Uterus (tissue), 4 donors: ENCODE measurements around the gene PSMD5. TPM values are rescaled to one million over a fixed set of nuclear protein-coding genes. Genes with fewer than 3 reads are reported as not detected.

Source experiments
- DNase-seq, 2 donors: peaks; one replicate each; pipeline ENCODE4 v3.0.0-alpha.2; 2019 to 2020
- H3K27ac ChIP-seq, 2 donors: fragments of 200-600 bp; sonication (generic); 1 replicate in 1 of 2; 2 replicates in 1 of 2; pipeline ENCODE4 v1.5.1; 2016 to 2018
- H3K27me3 ChIP-seq, 2 donors: fragments of 200-600 bp; sonication (generic); one replicate each; pipeline ENCODE4 v1.5.1; 2018 to 2019; ENCODE audit warnings: control low read depth in 1 of 2
- H3K36me3 ChIP-seq, 2 donors: fragments of 200-600 bp; sonication (generic); one replicate each; pipeline ENCODE4 v1.5.1; 2019; ENCODE audit warnings: control low read depth in 1 of 2
- H3K4me1 ChIP-seq, 2 donors: fragments of 200-600 bp; sonication (generic); one replicate each; pipeline ENCODE4 v1.5.1; 2018 to 2019; ENCODE audit warnings: control low read depth in 1 of 2
- H3K4me3 ChIP-seq, 2 donors: fragments of 200-600 bp; sonication (generic); 1 replicate in 1 of 2; 2 replicates in 1 of 2; pipeline ENCODE4 v1.5.1; 2018 to 2019; ENCODE audit warnings: mild to moderate bottlenecking in 1 of 2
- H3K9me3 ChIP-seq, 2 donors: fragments of 200-600 bp; sonication (generic); one replicate each; pipeline ENCODE4 v1.5.1; 2019; ENCODE audit warnings: control low read depth in 1 of 2
- POLR2A ChIP-seq, 2 donors: fragments of 450-650 bp; IDR thresholded peaks; one replicate each; pipeline ENCODE4 v1.6.1; 2016; ENCODE audit warnings: antibody characterized with exemption in 2 of 2, mild to moderate bottlenecking in 1 of 2, moderate library complexity in 1 of 2
- intact Hi-C: fragments of 100-400 bp; cut with DNase I; formaldehyde crosslinking; loops from one replicate; pipeline ENCODE4 v1.15.1; 2023; ENCODE audit warnings: low total_unique reads
- total RNA-seq, 4 donors: library from RNA; depleted of rRNA in 3 of 4; stranded (reverse); fragments of >200 nt in 3 of 4; gene quantifications; one replicate each; pipeline versions ENCODE4 v1.1.0 to v1.2.4, GENCODE V29; 2014 to 2023
- TF ChIP-seq, protein P1 (sequence below), 4 experiments: fragments of 200-600 bp in 2 of 4; fragments of 450-650 bp in 2 of 4; sonication (generic) in 2 of 4; IDR thresholded peaks; one replicate each; pipeline ENCODE4 v1.5.1; 2016 to 2019; ENCODE audit warnings: antibody characterized with exemption in 4 of 4, mild to moderate bottlenecking in 2 of 4, moderate library complexity in 1 of 4
- donor health status: DM: yes; HTN: yes; CAD: no.

PSMD5 gene
- total RNA-seq, 4 donors from 2014 or later, result 20.9 to 181 (median 49.0) TPM

GRCh38 chr9:120801441-120801840 is 41.3 kb downstream of the PSMD5 start:
- no peak for DNase-seq
- no peaks in the 10 kb centered on the region for H3K4me1 ChIP-seq
- H3K36me3 ChIP-seq, result no peaks in the 10 kb centered on the region
- H3K27me3 ChIP-seq, result no peaks in the 10 kb centered on the region
- H3K9me3 ChIP-seq, result no peaks in the 10 kb centered on the region
- no peak overlapping the region for H3K4me3 ChIP-seq
- intact Hi-C loops, result no loop called here
- TF ChIP-seq POLR2A (IDR thresholded peaks at IDR 0.05), result no peak
- TF ChIP-seq, protein P1, sequence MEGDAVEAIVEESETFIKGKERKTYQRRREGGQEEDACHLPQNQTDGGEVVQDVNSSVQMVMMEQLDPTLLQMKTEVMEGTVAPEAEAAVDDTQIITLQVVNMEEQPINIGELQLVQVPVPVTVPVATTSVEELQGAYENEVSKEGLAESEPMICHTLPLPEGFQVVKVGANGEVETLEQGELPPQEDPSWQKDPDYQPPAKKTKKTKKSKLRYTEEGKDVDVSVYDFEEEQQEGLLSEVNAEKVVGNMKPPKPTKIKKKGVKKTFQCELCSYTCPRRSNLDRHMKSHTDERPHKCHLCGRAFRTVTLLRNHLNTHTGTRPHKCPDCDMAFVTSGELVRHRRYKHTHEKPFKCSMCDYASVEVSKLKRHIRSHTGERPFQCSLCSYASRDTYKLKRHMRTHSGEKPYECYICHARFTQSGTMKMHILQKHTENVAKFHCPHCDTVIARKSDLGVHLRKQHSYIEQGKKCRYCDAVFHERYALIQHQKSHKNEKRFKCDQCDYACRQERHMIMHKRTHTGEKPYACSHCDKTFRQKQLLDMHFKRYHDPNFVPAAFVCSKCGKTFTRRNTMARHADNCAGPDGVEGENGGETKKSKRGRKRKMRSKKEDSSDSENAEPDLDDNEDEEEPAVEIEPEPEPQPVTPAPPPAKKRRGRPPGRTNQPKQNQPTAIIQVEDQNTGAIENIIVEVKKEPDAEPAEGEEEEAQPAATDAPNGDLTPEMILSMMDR (IDR thresholded peaks at IDR 0.05), result no peak
- H3K27ac ChIP-seq, result no peak overlapping the region

GRCh38 chr9:120792898-120793765 is 49.6 kb downstream of the PSMD5 start, which contains the start of gene FBXW2:
FBXW2 (minus strand) TSS chr9:120793416; CDS start chr9:120788258, 5,158 bp downstream.
- peak; percentile 87 to 89 for DNase-seq
- Histone ChIP-seq H3K27me3 (no peaks in the 10 kb centered on the region), H3K27ac (peak within 1 kb of the TSS; percentile 79 to 85), H3K4me1 (peaks cover 6 to 9% of the 10 kb centered on the region in 2 donors), H3K9me3 (no peaks in the 10 kb centered on the region), H3K4me3 (peak within 1 kb of the TSS; percentile 91 to 92), H3K36me3 (no peaks in the 10 kb centered on the region)
- TF ChIP-seq, protein P1 (IDR thresholded peaks at IDR 0.05), result peak in 3 of 4 experiments; percentile 9 to 39 (median 10)
- peak; percentile 51 to 88 for TF ChIP-seq POLR2A (IDR thresholded peaks at IDR 0.05)
- intact Hi-C loops, result no loop called here

DNA sequence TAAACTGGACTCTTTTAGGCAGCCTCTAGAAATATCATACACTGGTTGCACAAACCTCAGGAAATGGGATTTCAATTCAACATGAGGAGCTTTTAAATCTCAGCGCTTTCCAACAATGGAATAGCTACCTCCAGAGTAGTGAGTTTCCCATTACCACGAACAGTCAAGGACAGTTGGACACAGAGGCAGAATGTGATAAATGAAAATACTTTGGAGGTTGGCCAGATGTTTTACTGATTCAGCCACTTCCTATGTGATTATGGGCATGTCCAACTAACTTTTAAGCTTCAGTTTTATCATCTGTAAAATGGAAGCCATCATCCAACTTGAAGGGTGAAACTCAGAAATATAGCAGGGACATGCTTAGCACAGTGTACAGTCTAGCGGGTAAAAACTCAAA is 51.6 kb downstream of the PSMD5 start:
- no peaks in the 10 kb centered on the region for H3K36me3 ChIP-seq
- no peak for DNase-seq
- no peak overlapping the region for H3K27ac ChIP-seq
- intact Hi-C loops, result no loop called here
- TF ChIP-seq, protein P1 (IDR thresholded peaks at IDR 0.05), result no peak
- TF ChIP-seq POLR2A (IDR thresholded peaks at IDR 0.05), result no peak
- no peak overlapping the region for H3K4me3 ChIP-seq
- no peaks in the 10 kb centered on the region for H3K27me3 ChIP-seq
- H3K4me1 ChIP-seq, result peaks cover 6 to 9% of the 10 kb centered on the region in 2 donors
- H3K9me3 ChIP-seq, result no peaks in the 10 kb centered on the region

DNA sequence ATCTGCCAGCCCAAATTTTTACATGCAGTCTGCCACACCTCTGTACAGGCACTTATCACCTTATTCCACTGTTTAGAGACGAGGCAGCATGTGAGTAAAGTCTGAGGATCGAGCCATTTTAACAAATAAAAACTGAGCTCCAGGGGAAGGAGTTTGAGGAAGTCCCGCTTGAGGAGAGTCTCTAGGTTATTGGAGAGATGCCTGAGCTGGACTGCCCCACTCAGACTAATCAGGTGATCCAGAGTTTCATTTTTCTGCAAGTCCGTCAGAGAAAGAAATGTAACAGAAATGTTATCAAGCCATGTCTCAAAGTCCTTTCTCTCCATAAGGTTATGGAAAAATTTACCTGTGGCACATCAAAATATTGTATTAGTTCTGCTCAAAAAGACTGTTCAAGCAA is 54.8 kb downstream of the PSMD5 start:
- intact Hi-C loops, result no loop called here
- no peak overlapping the region for H3K27ac ChIP-seq
- no peak overlapping the region for H3K4me3 ChIP-seq
- H3K27me3 ChIP-seq, result no peaks in the 10 kb centered on the region
- TF ChIP-seq POLR2A (IDR thresholded peaks at IDR 0.05), result no peak
- TF ChIP-seq, protein P1 (IDR thresholded peaks at IDR 0.05), result no peak
- peaks cover 6 to 9% of the 10 kb centered on the region in 2 donors for H3K4me1 ChIP-seq
- H3K9me3 ChIP-seq, result no peaks in the 10 kb centered on the region
- H3K36me3 ChIP-seq, result no peaks in the 10 kb centered on the region
- DNase-seq, result no peak

DNA sequence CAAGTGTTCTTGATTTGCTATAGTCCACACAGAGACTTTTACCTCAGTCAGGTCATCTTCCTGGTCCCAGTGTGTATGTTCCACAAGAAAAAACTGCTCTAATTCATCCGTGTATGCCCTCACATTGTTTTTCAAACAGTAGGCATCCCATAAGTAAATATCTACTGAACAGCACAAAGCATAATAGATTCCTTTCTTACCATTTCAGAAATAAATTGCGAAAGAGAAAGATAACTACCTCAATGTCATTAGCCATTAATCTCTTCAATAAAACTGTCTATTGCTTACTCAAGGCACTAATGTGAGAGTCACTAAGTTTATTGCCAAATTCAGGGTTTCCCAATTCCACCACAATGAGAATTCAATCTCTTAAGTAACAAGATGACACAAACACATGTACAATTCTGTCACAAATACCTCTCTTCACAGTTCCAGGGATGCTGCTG is 59.1 kb downstream of the PSMD5 start:
- no peak for TF ChIP-seq POLR2A (IDR thresholded peaks at IDR 0.05)
- TF ChIP-seq, protein P1 (IDR thresholded peaks at IDR 0.05), result no peak
- Histone ChIP-seq H3K9me3 (no peaks in the 10 kb centered on the region), H3K36me3 (no peaks in the 10 kb centered on the region), H3K4me1 (no peaks in the 10 kb centered on the region), H3K4me3 (no peak overlapping the region), H3K27ac (peak overlapping the region; percentile 41 to 61), H3K27me3 (no peaks in the 10 kb centered on the region)
- intact Hi-C loops, result no loop called here
- no peak for DNase-seq
